SKM-1 (cell line): ENCODE data around the gene AFF3.

Experiments used
- DNase-seq: peaks from one replicate; lab custom pipeline; 2025; ENCODE audit not compliant: unreplicated experiment; lab: John Stamatoyannopoulos, UW

AFF3 gene

DNA sequence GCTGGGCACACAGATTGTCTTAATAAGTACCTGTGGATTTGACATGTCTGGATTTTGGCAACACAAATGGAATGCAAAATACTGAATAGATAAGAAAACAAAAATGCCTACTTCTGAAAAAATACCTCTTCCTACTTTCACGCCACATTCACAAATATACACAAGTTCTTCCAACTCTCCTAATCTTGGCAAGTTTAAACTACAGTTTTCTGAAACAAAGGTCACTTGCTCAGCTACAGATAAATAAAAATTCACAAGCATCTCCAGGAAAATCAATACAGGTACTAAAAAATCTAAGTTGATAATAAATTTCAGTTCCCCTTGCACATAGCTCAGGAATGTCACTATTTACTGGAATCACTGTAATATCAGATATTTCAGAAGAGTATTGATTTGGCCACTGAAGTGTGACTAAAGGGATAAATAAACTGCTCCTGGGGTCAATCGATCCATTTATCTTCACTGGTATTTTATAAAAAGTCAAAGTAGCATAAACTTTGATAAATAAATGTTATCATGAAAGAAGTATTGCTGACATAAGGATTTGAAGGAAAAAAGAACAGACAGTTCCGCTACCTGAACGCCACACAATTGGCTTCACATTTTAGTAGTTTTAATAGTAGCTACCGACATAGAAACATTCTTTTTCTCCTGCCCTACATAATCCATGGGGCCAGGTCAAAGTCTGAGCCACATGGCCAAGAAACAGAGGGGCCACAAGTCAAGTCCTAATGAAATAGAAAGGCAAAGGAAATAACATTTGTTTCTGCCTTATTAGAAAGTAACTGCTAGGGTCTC, 243.1 kb downstream of the AFF3 start:
- DNase-seq = no peak

DNA sequence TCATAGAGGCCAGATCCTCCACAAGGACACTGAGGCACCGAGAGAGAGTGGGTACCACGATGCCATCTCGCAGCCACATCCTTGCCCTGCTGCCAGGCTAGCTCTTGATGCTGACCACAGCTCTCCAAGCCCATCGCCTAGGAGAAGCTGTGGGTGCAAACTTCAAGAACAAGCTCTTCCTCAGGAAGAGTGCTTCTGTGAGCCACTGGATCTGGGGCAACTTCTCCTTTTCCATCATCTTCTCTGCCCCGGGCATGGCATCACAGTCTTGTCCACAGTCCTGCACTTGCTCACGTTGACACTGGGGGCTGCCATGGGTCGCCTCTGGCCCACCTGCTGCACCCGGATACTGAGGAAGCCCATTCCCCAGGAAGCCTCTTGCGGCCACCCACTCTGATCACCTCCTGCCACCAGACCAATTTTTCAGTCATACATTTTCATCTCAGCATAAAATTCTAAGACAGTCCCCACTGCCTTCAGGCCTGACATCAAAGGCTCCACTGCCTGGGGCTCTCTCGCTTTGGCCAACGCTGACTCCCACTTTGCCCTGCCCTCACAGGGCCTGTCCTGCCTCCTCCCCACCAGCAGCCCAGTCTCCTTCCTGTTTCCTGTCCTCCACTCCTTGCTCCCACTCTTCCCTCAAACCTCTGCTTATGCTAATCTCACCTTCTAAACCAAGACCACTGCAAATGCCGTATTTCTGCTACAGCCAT, 243.9 kb downstream of the AFF3 start:
- no peak for DNase-seq

DNA sequence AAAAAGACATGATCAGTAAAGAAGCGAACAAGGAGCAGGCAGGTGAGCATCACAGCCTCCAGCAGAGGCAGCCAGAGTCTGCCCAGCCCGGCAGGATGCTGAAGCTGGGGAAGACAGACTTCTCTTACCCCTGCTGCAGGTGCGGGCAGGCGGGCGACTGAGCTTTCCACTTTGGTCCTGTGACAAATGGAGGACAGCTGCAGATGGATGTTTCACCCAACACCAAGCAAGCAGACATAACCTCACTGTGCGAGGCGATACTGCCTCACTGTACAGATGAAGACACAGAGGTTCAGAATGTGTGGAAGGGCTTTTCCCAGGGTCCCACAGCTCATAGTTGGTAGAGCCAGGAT, 251.0 kb downstream of the AFF3 start:
- DNase-seq = no peak

DNA sequence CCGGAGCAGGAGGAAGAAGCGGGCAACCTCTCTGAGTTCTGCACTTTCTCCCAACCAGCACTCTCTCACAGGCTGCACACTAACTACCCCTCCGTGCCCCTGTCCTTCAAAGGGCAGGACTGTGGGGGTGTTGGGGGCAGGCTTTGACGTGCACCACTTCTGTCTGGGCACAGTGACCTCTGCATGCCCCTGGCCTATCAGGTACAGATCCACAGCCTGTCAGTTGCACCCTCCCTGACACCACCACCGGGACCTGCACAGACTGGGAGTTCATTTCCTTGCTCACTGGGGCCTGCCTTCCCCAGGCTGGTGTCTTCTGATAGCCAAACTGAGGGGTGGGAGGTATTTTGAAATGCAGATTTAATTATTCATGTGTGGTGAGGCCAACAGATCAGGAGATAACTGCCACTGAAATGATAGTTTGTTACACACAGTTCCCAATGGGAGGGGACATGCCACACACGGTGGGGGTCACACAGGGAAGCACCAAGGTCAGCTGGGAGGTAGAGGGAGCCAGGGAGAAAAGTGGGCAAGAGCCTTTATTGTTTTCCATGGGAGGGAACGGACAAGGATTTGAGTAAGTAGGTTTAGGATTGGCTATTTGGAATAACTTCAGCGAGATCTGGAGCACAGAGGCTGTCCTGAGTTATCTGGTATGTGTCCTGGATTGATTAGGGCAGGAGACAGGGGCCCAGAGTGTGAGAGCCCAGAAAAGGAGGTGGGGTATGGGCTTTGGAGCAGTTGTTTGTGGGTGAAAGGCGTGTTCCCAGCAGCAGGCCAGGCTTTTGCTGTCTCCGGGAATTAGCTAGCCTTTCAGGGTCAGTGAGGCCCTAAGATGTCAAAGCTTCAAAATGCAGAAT, 251.6 kb downstream of the AFF3 start:
- no peak for DNase-seq

DNA sequence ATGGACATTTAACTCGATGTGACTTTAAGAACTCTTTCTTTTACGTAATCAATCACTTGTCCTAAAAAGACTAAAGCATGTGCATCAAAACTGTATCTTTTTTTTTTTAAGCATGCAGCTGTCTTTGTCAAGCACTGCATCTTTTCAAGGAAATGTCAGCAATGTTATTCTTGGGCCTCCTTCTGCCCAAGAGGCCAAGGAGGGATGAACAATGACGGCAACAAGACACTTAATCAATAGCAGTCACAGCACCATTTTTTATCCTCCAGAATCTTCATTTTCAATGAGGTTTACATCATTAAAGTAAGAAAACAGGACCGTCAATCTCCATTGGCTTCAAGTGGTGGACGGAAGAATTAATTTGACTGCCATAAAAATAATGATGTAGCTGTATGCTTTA, 253.8 kb downstream of the AFF3 start:
- DNase-seq = no peak

DNA sequence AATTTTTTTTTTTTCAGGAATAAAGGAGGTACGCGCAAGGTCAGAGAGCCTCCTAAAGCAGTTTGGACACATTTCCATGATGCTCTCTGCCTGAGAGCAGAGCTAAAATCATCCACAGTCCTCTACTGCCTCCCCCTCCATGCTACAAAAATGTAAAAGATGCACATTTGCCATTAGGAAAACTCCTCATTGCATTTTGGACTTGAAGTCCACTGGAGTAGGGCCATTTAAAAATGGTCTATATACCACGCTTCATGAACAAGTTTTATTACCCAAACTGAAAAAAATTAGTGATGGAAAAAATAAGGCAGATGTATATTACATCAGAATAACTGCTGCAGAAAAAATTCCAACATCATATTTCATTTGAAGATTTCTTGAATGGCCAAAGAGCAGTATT, 256.0 kb downstream of the AFF3 start:
- no peak for DNase-seq

DNA sequence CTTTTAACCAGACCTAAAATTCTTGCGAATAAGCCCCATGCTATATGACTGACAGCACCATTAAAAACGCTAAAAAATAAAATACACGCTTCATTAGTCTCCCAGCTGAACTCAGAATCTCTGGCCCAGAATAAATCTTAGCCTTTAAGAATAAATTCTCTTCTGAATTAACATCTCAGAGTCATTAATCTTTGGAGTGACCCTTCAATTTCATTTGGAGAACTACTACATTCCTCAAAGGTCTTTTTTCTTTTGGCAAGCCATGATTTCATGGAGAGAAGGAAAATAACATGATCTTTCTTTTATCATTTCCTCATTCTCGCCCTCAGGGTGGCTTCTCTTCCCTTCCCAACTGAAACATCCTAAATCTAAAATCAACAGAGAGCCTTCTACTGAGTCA, 259.0 kb downstream of the AFF3 start:
- no peak for DNase-seq

DNA sequence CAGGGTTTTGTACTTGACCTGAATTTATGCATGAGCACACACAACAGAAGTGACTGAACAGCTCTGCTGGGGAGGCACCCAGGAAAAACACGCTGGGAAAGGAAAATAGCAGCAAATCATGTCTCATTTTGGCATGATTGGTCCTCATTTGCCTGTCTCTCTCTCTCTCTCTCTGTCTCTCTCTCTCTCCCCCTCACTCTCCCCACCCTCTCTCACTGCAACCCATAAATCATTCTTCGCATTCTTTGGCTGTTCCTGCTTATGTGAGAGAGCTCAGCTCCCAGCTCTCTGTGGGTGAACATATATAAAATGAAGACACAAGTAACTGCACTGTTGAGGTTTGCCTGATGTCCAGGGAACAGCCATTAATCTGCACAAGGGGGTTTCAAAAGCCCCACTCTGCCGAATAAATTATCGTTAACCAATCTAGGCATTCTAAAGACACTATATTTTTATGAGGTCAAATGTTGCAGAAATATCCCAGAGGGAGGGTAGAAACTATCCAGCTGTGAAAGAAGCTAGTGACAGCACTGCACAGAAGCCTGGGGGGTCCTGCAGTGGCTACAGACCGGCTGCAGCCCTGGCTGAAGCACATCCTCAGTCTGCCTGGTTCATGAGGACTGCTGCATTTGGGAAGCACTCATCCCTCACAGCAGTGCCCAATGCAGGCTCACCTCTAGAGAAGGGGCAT, 260.3 kb downstream of the AFF3 start:
- DNase-seq = no peak

DNA sequence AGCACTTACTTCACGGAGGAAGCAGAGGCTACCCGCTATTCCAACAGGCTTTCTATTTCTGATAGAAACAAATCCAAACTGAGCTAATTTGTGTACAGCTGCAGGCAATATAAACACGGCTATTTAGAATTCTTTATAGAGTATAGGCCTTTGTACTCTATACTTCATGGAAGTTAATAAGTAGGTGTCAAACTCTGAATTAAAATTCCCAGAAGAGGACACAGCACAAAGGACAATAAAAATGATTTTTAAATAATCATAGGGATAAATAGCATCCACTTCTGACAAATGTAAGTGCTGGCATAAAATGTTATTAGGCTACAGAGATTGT, 261.5 kb downstream of the AFF3 start:
- no peak for DNase-seq

DNA sequence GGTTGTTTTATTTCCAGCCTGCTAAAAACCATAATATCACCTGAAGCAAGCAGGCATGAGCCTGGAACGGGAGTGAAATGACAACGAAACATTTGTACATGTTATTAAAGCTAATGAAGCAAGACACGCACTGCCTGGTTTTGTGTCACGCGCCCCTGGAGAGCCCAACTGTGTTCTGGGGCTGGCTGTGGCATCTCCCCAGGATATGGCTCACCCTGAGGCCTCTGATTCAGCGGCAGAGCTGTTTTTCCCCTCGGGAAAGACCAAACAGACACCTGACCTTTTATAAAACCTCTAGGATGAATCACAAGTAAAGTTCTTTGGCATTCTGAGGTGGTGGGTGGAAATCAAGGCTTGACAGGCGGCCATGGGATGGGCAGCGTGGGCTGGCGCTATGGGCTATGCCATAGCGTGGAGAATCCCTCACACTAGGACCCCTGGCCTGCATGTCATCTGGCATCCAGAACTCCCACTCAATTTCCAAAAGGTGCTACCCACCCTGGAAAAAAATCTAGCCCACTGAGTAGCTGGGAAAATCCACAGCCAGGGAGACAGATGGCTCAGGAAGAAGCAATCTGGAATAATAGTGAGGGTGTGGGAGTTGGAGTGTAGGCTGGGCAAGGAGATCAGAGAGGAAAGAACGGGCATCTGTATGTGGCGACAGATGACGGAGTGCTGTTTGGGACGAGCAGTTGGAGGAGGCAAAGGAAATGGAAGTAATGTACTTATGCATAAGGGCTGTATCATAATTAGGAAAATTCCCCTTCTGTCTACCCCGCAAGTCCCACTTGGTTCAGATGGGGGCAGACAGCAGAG, 262.0 kb downstream of the AFF3 start:
- no peak for DNase-seq

DNA sequence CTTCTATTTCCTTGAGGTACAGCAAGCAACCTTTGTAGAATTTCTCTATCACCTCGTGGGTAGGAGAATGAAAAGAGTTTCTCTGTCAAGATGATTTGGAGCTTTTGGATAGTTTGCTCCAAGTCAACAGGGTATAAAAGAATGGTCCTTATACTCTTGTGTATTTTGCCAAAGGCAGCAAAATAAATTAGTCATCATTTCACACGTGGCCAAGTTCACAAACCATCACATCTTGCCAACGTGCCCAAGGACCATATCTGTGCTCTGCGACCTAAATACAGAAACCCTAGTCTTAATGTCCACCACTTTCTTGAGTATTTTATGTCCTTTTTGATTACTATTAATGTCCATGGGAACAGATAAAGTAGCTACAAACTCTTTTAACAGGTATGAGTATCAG, 262.9 kb downstream of the AFF3 start:
- DNase-seq = no peak

DNA sequence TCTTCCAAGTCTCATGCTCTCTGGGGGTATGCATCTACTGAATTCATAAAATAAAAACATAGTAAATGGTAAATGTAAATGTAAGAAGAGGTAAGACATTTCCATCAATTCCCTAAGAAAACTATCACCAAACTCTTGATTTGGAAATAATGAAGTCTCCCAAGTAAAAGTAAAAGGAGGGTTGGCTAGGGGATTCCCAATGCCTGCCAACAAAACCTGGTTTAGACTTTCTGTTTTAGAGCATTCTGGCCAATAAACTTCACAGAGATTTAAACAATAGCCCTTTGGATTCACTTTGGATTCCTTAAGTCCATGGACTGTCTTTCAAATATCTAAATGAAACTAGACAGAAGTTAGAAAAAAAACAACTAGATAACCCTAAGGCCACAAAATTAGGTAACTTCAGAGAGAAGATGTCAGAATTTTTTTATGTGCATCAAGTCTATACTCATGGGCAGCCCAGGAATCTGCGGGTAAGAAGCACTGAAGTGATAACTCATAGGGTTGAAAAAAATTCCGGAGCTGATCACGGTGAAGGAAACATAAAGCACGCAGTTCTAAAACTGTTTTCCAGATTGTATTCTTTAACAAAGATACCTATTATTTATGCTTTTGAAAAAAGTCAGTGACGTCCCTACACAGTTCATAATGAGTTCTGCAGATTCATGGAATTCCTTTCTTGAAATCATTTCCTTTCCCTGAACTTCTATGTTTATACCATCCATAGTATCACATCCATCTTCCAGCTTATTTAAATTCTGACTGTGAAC, 263.6 kb downstream of the AFF3 start:
- no peak for DNase-seq

DNA sequence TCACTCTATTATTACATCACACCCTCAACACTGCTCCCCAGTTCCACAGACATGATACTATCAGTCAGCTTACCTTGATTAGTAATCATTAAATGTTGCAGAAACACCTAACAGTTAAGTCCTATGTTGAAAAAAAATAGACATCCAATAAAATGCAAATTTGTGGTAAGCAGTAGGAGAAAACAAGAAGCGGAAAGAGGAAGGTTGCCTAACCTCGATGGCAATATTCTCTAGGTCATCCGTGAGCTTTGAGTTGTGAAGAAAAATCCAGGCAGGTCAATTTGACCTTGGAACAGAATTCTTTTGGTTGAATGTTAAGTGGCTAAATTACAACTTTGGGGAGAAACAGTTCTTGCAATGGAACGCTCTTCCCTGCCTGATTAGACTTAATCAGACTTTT, 264.4 kb downstream of the AFF3 start:
- DNase-seq = peak; percentile 43

DNA sequence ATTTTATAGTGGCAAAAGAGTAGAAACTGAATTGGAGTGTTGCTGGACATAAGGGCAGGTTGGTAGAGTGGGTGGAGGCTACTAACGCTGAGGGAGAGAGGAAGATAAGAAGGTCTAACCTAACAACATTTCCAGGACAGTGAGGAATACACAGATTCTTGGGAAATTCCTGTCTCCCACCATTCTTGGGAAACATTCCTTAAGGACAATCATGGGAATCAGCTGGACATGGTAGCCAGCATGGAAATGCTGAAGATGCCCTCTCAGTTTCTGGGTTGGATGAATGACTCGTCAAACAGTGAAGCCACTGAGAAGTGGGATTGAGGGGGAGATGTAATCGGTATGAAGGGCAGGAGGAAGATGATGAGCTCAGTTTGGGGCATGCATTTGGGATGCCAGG, 265.4 kb downstream of the AFF3 start:
- no peak for DNase-seq

DNA sequence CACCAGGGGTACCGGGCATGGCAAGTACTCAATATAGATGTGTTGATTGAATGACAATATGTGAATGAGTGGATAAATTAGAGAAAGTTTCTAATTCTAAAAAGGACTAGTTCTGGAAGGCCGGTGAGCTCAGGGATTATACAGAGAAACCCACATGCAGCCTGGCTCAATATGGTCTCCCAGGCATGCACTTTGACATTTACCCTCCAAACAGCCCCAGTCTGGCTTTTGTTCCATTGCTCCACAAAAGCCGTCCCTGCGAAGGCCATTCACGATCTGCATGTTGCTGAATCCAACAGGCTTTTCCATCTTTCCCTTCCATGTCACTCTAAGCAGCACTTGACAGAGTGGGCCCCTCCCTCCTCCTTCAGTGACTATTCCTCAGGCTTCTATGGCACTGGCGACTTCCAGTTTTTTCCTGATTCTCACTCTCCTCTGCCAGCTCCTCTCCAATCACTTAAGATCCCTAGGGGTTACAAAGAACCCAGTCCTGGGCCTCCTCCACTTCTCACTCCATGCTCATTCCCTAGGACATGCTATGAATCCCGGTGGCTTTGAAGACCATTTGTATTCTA, 266.7 kb downstream of the AFF3 start:
- DNase-seq = no peak

DNA sequence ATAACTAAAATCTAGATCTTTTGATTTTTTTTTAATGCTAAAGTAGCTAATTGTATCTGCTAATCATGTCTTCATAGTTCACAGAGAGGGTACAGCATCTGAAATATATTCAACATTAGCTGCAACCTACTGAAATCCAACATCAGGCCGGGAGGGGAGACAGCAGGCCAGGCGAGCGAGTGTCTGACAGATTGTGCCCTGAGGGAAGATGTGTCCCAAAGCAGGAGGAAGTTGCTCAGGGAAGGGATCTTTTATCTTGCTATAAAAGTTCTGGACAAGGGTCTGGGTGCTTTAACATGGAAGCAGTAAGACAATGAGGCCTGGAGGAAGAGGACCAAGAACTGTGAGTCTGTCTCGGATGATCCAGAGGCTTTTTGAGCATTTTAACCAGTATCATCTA, 274.1 kb downstream of the AFF3 start:
- DNase-seq = no peak

DNA sequence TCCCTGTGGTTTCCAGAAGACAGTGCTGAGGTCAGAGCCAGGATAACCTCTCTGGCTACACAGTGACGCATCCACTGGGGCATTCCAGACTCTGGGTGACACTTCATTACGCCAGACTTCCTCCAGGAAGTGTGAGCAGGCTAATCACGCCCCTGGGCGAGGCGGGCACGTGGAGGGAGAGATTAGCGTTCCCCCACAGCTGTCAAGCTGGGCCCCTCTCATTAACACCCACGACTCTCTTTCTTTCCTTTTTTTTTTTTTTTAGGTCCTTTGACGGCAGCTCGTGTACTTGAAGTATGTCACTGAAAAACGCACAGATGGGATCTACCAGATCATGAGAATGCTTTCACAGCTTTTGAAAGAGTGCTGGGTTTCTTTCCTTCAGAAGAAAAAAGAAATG, 274.6 kb downstream of the AFF3 start:
- no peak for DNase-seq

DNA sequence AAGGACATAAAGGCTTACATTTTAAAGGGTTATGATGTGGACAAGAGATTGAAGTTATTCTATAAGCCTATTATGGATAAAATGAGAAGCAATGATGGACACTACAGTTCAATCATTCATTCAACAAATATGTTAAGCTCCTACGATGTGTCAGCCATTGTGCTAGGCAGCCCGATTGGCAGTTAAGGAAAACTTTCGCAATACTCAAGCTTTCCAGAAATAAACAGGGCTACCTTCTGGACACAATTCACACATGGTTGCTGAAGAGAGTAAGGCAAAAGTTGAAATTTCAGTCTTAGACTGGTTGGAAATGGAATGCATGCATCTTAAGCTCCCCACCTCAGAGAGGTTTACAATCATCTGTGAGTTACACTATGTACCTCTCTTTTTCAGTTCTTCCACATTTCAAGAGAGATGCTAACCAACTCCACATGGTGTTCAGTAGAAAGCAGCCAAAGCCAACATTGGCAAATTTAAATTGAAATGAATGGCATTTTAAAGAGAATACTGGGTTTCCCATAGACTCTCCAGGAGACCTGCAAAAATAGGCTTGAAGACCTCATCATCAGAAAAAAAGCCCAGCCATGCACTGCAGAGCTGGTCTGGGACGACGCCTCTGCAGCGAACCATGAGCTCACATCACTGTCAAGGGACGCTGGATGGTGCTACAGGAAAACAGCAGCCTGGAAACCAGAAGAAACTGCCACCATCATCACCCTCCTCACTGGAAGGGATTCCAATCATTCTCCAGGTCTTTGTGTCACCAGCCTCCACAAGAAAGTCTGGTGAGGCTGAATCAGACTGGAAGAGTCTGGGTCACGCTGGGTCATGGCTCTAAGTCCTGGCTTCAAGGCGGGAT, 276.3 kb downstream of the AFF3 start:
- no peak for DNase-seq
